Right atrium auricular region (tissue), 2 donors: ENCODE results near the gene GABBR2. TPM values are rescaled to one million over a fixed set of nuclear protein-coding genes. Genes with fewer than 3 reads are reported as not detected.

Experiments used
- DNase-seq: peaks from one replicate; pipeline ENCODE4 v3.0.0-alpha.2; 2019; ENCODE audit warnings: low spot score
- H3K27ac ChIP-seq, 2 donors: fragments of 200-600 bp; sonication (generic); 1 replicate in 1 of 2; 2 replicates in 1 of 2; pipeline ENCODE4 v1.5.1; 2016 to 2019
- H3K27me3 ChIP-seq, 2 donors: fragments of 200-600 bp; sonication (generic); one replicate each; pipeline versions ENCODE4 v1.5.1 to v1.6.0; 2017 to 2019
- H3K36me3 ChIP-seq: fragments of 200-600 bp; sonication (generic); one replicate; pipeline ENCODE4 v1.5.1; 2016
- H3K4me1 ChIP-seq, 2 donors: fragments of 200-600 bp; sonication (generic); one replicate each; pipeline versions ENCODE4 v1.5.1 to v1.6.0; 2017 to 2019
- H3K4me3 ChIP-seq, 2 donors: fragments of 200-600 bp; sonication (generic); 1 replicate in 1 of 2; 2 replicates in 1 of 2; pipeline ENCODE4 v1.5.1; 2017 to 2019; ENCODE audit warnings: mild to moderate bottlenecking in 1 of 2, moderate library complexity in 1 of 2
- H3K9me3 ChIP-seq, 2 donors: fragments of 200-600 bp; sonication (generic); one replicate each; pipeline ENCODE4 v1.5.1; 2019
- CTCF ChIP-seq, 2 donors: fragments of 200-600 bp; sonication (generic); IDR thresholded peaks; one replicate each; pipeline ENCODE4 v1.5.1; 2019; ENCODE audit warnings: antibody characterized with exemption in 2 of 2
- total RNA-seq, 2 donors: library from RNA; depleted of rRNA; stranded (reverse); fragments of >200 nt; gene quantifications; one replicate each; pipeline ENCODE4 v1.1.0, GENCODE V29; 2016

The GABBR2 gene
- total RNA-seq, 2 donors from 2014 or later, result 0.22 TPM; not detected in 1

GRCh38 chr9:98545021-98545420 is 163.7 kb downstream of the GABBR2 start:
- Histone ChIP-seq H3K27me3 (no peaks in the 10 kb centered on the region), H3K9me3 (no peaks in the 10 kb centered on the region), H3K36me3 (no peaks in the 10 kb centered on the region), H3K4me3 (no peak overlapping the region), H3K4me1 (no peaks in the 10 kb centered on the region), H3K27ac (no peak overlapping the region)
- no peak for TF ChIP-seq CTCF (IDR thresholded peaks at IDR 0.05)
- DNase-seq, result no peak

- no peak overlapping the region for H3K27ac ChIP-seq
- DNase-seq, result no peak
- H3K27me3 ChIP-seq, result no peaks in the 10 kb centered on the region
- no peaks in the 10 kb centered on the region for H3K36me3 ChIP-seq
- H3K9me3 ChIP-seq, result no peaks in the 10 kb centered on the region
- no peaks in the 10 kb centered on the region for H3K4me1 ChIP-seq
- no peak overlapping the region for H3K4me3 ChIP-seq
- no peak for TF ChIP-seq CTCF (IDR thresholded peaks at IDR 0.05)
These were observed 167.0 kb downstream of the GABBR2 start for GRCh38 chr9:98541684-98542230.

GRCh38 chr9:98540476-98540875 is 168.3 kb downstream of the GABBR2 start:
- H3K9me3 ChIP-seq, result no peaks in the 10 kb centered on the region
- H3K27ac ChIP-seq, result no peak overlapping the region
- no peaks in the 10 kb centered on the region for H3K4me1 ChIP-seq
- DNase-seq, result no peak
- no peaks in the 10 kb centered on the region for H3K27me3 ChIP-seq
- no peak overlapping the region for H3K4me3 ChIP-seq
- no peak for TF ChIP-seq CTCF (IDR thresholded peaks at IDR 0.05)
- H3K36me3 ChIP-seq, result no peaks in the 10 kb centered on the region

GRCh38 chr9:98539954-98540353 is 168.8 kb downstream of the GABBR2 start:
- H3K36me3 ChIP-seq, result no peaks in the 10 kb centered on the region
- no peaks in the 10 kb centered on the region for H3K27me3 ChIP-seq
- no peak for DNase-seq
- no peak for TF ChIP-seq CTCF (IDR thresholded peaks at IDR 0.05)
- no peaks in the 10 kb centered on the region for H3K4me1 ChIP-seq
- no peaks in the 10 kb centered on the region for H3K9me3 ChIP-seq
- no peak overlapping the region for H3K4me3 ChIP-seq
- no peak overlapping the region for H3K27ac ChIP-seq

GRCh38 chr9:98538626-98539031 is 170.1 kb downstream of the GABBR2 start:
- no peak overlapping the region for H3K27ac ChIP-seq
- H3K9me3 ChIP-seq, result no peaks in the 10 kb centered on the region
- H3K4me1 ChIP-seq, result no peaks in the 10 kb centered on the region
- no peak for DNase-seq
- H3K4me3 ChIP-seq, result no peak overlapping the region
- TF ChIP-seq CTCF (IDR thresholded peaks at IDR 0.05), result no peak
- no peaks in the 10 kb centered on the region for H3K27me3 ChIP-seq
- H3K36me3 ChIP-seq, result no peaks in the 10 kb centered on the region

GRCh38 chr9:98538203-98538602 is 170.5 kb downstream of the GABBR2 start:
- Histone ChIP-seq H3K9me3 (no peaks in the 10 kb centered on the region), H3K27me3 (no peaks in the 10 kb centered on the region), H3K36me3 (no peaks in the 10 kb centered on the region), H3K4me1 (no peaks in the 10 kb centered on the region), H3K27ac (no peak overlapping the region), H3K4me3 (no peak overlapping the region)
- TF ChIP-seq CTCF (IDR thresholded peaks at IDR 0.05), result no peak
- DNase-seq, result no peak
